Ramos (cell line): Measurements from ENCODE around the gene ETFDH.
"Not testable (repeated sequence)": the region's sequence is repeated elsewhere in the genome, so short reads cannot be mapped to it uniquely, and the experiment has no call there.

Source experiments
- in situ Hi-C: fragments of 300-500 bp; cut with MboI; formaldehyde crosslinking; loops from one replicate; pipeline ENCODE4 v1.14.3; 2022; ENCODE audit warnings: low sequenced_read_pairs; ENCODE audit not compliant: unreplicated experiment

The ETFDH gene

DNA sequence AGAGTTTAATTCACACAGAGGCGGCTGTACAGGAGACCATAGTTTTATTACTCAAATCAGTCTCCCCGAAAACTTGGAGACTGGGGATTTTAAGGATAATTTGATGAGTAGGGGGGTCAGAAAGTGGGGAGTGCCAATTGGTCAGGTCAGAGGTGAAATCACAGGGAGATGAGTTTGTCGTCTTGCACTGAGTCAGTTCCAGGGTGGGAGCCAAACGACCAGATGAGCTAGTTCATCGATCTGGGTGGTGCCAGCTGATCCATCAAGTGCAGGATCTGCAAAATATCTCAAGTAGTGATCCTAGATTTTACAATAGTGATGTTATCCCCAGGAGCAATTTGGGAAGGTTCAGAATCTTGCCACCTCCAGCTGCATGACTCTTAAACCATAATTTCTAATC is 4.0 kb downstream of the ETFDH start:
- in situ Hi-C loops = no loop called here

DNA sequence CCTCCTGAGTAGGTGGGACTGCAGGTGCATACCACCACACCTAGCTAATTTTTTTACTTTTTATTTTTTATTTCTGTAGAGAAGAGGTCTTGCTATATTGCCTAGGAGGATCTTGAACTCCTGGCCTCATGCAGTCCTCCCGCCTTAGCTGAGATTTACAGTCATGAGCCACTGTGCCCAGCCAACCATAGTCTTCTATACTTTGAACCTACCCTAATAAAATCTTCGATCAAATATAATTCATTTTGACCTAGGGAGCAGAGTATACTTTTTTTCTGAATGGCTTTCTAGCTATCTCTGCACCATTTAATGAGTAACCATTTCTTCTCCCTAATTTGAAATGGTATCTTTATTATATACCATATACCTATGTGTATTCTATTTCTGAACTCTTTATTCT is 6.7 kb downstream of the ETFDH start:
- in situ Hi-C loops = no loop called here

DNA sequence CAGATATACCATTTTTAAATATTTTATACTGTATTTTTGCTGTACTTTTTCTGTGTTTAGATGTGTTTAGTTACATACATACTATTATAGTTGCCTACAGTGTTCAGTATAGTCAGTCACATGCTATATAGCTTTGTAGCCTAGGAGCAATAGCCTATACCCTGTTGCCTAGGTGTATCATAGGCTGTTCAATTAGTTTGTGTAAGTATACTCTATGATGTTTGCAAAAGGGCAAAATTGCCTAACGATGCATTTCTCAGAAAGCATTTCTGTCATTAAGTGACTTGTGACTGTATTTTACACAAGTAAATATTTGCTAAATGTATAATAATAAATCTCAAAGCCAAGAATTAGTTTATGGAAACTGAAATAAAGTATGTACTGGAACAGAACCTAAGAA is 9.5 kb downstream of the ETFDH start:
- in situ Hi-C loops = no loop called here

DNA sequence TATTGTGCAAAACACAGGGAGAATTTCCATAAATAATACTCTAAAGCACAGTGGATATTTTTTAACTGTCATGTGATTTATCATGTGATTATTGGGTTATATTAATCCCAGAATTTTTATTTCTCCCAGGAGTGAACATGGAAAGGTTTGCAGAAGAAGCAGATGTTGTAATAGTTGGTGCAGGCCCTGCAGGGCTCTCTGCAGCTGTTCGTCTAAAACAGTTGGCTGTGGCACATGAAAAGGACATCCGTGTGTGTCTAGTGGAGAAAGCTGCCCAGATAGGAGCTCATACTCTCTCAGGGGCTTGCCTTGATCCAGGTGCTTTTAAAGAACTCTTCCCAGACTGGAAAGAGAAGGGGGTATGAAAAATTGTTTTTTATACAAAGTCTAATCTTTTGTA is 10.0 kb downstream of the ETFDH start:
- in situ Hi-C loops = no loop called here

DNA sequence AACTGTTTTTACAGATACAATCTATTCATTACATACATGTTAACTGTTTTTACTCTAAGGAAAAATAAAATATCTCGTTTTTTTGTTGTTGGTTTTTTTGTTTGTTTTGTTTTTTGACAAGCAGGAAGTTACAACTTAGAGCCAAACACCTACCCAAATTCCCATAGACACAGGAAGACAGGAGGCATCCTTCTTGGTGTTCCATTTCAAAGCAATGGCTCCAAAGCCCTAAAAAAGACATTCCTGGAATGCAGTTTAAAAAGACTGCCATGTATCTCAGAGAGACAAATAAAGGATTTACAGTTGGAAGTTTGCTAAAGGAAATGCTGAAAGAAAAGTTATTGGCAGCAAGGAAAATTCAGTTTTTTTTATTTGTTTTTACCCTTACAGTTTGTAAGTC is 16.7 kb downstream of the ETFDH start:
- in situ Hi-C loops = no loop called here

DNA sequence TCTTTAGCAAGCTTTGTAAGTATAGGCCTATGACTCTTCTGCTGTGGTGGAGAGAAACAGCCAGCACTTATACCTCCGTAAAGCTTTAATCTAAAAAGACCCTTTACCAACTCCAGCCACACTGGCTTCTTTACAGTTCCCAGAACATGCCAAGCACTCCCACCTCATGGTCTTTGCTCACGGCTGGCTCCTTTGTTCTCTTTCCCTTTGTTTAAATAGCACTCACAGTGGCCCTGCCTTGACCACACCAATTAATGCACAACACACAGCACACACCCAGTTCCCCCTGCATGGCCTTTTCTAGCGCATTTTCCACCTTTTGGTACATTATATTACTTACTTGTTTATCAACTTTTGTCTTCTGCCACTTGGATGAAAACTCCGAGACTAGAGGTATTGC is 32.2 kb downstream of the ETFDH start:
- in situ Hi-C loops = no loop called here

DNA sequence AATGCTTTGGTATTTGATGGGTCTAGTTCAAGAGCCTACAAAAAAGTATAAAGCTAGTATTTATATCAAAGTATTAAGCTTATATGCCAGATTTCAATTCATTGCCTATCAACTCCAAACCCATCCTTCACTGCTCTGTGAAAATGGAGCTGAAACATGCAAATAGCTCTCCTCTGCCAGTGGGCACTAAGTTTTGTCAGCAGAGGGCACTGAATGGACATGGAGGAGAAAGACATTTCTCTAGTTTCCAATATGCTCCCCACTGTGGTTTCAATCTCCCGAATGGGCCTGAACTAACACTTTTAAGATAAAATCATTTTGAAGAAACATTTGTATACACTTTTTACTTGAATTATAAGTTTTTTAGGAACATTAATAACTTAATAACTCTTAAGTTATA is 38.7 kb downstream of the ETFDH start:
- in situ Hi-C loops = no loop called here

DNA sequence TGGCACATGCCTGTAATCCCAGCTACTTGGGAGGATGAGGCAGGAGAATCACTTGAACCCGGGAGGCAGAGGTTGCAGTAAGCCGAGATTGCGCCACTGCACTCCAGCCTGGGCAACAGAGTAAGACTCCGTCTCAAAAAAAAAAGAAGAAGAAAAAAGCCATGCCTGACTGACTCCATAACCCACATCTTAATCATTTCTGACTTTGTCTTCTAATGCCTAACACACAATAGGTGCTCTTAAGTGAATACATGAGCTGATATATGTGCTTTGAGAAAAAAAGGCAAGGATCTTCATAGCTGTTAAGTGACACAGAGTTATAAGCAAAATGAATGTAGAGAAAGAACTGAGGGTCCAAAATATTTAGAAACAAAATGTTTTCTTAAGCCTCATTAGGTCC is 40.5 kb downstream of the ETFDH start:
- in situ Hi-C loops = not testable (repeated sequence)

DNA sequence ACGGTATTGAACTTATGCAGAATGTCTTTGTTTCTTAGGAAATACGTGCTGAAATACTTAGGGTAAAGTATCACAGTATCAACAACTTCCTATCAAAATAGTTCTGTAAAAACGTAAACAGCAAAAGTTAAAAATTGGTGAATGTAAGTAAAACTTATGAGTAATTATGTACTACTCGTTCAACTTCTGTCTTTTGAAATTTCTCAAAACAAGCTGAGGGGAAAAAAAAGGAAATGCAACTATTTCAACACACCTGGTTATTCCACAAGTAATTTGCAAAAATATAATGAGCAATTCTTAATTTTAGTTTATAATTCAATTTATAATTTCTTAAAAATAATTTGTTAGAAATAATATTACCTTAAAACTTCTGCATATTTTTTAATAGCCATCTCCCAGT is 42.8 kb downstream of the ETFDH start:
- in situ Hi-C loops = no loop called here

DNA sequence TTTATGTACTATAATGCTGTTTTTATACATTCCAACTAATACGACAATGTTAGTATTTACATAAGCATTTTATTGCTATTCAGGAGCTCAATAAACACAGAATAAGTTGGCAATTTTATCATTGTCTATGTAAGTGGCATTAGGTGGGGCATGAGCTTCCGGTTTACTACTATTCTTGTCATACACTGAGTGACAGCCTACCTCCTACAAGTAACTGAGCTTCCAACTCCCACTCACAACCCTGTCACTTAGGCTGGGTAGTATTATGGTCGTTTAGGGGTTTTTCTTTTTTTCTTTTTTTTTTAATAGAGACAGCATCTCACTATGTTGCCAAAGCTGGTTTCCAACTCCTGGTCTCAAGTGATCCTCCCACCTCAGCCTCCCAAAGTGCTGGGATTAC is 43.7 kb downstream of the ETFDH start:
- in situ Hi-C loops = no loop called here

DNA sequence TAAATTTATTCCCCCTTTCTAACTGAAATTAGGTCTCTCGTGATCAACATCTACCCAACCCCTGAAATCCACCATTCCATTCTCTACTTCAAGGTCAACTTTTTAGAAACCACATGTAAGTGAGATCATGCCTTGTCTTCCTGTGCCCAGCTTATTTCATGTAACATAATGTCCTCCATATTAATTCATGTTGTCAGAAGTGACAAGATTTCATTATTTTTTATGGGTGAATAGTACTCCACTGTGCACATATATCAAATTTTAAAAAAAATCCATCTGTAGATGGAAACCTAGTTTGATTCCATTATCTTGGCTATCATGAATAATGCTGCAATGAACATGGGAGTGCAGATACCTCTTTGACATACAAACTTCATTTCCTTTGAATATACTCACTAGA is 49.6 kb downstream of the ETFDH start:
- in situ Hi-C loops = no loop called here

DNA sequence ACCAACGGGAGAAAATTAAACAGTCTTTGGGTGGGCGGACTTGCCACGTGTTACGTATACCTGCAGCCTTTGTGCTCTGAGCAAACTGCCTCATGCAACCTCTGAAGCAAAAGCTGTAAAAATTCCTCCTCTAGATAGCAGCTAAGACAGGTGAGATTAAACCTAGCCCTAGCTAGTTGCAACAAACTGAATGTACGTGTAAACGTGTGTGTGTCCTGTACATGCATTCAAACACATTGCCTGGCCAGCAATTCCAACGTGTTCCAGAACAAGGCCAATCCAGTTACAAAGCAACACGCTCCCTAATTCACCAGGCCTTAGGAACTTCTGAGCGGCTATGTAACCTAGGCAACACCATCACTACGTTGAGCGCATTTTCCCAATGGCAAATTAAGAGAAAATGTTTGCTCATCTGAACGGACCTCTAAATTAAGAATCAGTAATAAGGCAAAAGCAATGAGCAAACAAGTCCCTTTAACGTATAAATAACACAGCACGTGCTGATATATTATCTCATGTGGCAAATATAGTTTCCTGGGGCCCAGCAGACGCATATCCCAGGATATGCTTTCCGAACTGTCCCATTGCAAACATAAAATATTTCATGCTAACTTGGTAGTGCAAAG is 50.3 kb downstream of the ETFDH start:
- in situ Hi-C loops = no loop called here

DNA sequence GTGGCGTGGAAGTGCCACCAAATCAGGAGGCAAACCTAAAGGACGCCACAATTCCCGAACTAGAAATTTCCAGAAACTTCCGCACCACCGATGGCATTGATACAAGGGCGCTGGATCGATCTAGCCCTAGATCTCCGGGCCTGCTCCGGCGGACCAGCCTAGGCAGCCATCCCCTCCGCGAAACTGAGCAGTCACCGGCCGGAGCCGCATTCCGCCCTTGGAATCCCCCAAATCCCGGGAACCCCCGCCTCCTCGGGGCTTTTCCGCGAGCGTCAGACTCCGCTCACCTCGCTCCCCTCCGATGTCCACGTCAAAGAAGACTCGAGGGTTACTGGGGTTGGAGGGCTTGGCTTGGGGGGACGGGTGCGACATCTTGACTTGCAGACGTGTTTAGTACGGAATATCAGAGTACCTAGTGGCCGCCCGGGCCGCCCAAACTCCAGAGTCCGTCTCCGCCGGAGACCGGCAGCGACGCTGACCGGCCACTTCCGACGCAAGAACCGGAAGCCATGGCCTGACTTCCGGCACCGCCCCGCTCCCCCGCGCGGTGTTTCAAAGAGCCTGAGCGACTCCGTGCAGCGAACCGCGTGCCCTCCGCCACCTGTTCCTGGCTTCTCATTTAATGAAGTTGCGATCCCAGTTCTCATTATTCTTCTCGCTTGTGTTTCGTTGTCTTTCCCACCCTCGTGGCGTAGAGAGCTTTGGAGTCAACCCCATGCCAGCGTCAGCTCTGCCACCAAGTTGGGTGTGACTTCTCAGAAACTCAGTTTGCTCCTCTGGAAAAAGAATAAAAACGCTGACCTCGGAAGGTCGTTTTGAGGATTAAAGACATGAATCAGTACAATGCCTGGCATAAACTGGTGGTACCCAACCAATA is 51.1 kb downstream of the ETFDH start, which contains the start of gene PPID:
TSS of gene PPID (minus strand) at position 480 of the 877 bp plus-strand sequence. CDS start at position 372, 108 bp downstream.
- in situ Hi-C loops = no loop called here

DNA sequence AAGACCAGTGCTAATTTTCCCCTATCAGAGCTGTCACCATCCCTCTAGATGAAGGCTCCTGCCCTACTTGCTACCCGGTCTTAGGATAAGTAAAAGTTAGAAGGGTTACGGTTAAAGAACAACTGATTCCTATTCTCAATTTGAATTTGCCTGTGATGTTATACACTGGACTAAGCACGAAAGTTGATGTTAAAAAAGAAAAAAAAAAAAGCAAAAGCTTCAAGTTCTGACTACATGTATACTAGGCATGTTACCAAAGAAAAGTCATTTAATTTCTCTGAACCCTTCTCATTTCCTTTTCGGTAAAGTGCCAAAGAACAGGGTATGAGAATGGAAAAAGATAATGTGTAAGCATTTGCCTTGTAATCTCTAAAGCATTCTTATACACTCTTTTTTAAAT is 52.5 kb downstream of the ETFDH start:
- in situ Hi-C loops = loop anchor here (25.0 kb wide), 1 partner anchor 713 kb away; no protein-coding TSS in a partner anchor

DNA sequence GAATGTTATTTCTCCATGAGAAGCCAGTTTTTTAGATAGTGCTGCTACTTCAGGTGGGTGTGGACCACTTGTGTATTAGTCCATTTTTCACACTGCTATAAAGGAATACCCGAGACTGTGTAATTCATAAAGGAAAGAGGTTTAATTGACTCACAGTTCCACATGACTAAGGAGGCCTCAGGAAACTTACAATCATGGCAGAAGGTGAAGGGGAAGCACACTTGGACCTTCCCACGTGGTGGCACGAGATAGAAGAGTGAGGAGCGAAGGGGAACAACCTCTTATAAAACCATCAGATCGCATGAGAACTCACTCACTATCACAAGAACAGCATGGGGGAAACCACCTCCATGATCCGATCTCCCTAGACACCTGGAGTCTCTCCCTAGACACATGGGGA is 54.5 kb downstream of the ETFDH start:
- in situ Hi-C loops = loop anchor here (25.0 kb wide), 1 partner anchor 711 kb away; no protein-coding TSS in a partner anchor

DNA sequence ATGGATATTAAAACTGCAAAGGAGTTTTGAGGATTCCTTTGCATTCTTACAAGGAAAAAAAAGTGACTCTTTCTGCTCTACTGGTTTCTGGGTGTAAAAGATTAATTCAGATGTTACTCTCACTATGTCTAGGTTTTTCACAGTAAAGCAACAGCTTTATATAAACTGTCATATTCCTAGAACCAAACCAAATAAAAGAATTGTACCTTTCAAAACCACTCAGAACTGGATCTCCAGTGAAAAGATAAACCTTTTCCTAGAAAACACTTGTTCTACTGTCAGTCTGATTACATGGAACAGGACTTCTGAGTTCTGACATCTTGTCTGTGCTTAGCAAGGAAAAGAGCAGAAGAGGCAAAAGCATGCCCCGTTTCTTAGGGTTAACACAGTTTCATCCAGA is 56.1 kb downstream of the ETFDH start:
- in situ Hi-C loops = loop anchor here (25.0 kb wide), 1 partner anchor 709 kb away; no protein-coding TSS in a partner anchor

DNA sequence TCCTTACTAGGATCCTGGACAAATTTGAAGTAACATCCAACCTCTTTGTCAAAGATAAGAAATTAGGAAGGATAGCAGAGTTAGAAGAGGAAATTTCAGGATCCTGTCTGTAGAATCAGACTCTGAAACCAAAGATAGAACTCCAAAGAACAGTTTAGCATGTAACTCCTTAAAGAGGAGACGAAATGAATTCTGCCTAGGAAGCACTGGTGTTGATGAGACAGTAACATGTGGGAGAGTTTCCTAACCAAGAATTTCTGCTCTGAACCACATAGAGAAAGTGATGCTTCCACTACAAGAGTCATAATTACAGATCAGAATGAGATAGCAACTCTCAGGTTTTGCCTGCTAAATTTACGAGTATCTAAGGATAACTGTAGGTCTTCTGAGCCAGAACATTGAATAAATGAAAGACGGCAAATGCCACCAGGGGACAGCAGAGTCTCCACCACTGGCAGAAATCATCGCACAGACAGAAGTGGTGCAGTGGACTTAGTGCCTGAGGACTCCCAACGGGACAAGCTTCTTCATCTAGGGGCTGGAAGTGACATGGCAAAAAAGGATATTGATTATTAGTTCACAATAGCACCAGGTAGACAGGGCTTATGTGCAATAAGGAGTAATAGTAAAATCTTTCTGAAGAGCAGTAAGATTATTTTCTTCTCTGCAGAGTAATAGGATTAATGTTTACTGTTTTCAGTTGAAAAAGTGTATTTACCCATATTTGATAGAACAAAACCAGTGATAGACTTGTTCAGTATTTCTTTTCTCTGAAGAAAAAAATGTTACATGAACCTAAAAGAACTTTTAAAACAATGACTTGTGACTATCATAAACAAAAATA is 57.8 kb downstream of the ETFDH start:
- in situ Hi-C loops = loop anchor here (25.0 kb wide), 1 partner anchor 707 kb away; no protein-coding TSS in a partner anchor

DNA sequence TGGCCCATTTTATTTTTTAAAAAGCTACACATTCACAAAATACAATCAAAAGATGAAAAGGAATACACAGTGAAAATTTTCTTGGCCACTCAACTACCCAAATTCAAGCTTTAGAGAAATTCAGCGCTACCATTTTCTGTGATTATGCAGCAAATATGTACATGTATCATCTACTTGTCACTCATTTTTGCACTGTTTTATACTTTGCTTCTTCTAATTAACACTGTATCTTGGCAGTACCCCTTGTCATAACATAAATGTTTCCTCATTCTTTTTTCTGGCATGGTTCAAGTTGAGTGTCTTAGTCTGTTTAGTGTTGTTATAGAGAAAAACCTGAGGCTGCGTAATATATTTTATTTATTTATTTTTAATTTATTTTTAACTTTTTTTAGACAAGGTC is 66.8 kb downstream of the ETFDH start:
- in situ Hi-C loops = loop anchor here (25.0 kb wide), 1 partner anchor 698 kb away; no protein-coding TSS in a partner anchor

DNA sequence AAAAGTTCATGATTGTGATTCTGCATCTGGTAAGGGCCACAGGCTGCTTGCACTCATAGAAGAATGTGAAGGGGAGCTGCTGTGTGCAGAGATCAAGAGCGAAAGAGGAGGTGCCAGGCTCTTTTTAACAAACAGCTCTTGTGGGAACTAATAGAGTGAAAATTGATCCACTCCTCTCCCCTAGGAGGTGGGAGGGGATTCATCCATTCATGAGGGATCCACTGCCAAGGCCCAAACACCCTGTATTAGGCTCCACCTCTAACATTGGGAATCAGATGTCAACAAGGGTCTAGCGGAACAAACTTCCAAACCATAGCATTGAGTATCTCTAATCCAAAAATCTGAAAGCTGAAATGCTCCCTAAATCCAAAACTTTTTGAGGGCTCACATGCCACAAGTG is 67.5 kb downstream of the ETFDH start:
- in situ Hi-C loops = loop anchor here (25.0 kb wide), 1 partner anchor 698 kb away; no protein-coding TSS in a partner anchor

DNA sequence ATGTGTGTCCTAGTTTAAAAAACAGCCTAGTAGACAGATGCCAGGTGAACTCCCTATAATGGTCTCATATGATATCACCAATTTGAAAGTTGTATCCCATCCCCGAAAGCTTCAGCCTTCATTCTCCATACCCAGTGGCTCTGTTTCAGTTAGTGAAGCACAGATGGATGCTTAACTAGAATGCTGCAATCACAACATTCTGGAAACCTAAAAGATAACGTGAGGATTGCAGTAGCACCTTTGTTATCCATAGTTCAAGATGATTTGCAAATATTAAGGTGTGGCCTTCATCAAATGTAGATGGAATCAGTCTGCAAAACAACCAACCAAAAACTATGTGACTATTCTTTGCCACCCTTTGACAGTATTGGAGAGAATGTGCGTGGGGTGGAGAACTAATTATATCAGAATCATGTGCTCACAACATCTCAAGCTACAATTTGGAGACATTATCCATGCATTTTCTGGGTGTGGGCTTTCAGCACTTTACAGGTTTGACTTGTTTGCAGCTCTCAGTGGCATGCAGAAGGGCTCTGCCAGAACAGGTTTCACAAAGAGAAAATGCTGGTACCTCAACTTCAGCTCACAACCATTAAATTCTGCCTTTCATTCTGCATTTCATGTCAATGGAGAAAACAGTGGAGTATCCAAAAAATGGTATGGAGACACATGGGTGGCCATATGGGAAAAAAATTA is 69.4 kb downstream of the ETFDH start:
- in situ Hi-C loops = loop anchor here (25.0 kb wide), 1 partner anchor 696 kb away; no protein-coding TSS in a partner anchor
